SW480 (cell line): ENCODE measurements around the gene ALDH1A2.
"Not testable (repeated sequence)": the region's sequence is repeated elsewhere in the genome, so short reads cannot be mapped to it uniquely, and the experiment has no call there.

Source experiments
- DNase-seq: peaks from one replicate; pipeline ENCODE4 v3.0.0-alpha.2; 2016; ENCODE audit warnings: low spot score

Gene ALDH1A2

DNA sequence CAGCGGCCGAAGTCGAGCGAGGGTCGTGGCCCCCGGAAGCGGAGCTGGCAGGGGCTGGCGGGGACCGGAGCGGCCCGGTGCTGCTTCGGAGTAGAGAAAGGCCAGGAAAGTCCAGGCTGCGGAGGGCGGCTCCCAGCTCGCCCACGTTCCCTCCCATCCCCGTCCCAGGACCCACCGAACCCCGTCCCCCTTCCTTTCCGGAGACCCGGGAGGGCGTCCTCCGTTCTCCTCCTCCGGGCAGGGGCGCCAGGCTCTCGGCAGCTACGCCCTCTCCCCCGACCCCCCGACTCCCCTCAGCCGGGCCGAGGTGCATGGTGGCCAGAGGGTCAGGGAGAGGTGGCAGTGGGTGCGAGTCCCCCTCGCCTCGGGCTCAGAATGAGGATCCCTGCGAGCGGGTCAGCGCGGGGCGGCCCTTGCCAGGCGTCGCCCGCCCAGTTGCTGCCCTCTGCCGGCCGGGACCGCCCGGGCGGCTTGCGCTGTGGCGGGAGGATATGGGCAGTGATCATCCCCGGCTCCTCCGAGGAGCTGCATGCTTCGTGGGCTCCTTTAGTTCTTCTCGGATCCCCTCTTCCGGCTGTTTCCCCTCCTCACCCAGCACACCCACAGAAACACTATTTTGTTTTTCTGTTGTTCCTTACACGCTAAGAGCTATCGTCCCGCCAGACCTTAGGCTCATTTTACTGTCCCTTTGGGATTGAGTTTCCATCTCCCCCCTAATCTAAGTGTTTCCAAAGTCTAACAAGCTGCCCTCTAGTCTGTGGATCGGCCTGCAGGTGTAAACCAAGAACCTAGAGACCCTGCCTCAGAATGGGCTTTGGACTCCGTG lies 744 bp upstream of the ALDH1A2 start:
- peak; percentile 38 for DNase-seq

DNA sequence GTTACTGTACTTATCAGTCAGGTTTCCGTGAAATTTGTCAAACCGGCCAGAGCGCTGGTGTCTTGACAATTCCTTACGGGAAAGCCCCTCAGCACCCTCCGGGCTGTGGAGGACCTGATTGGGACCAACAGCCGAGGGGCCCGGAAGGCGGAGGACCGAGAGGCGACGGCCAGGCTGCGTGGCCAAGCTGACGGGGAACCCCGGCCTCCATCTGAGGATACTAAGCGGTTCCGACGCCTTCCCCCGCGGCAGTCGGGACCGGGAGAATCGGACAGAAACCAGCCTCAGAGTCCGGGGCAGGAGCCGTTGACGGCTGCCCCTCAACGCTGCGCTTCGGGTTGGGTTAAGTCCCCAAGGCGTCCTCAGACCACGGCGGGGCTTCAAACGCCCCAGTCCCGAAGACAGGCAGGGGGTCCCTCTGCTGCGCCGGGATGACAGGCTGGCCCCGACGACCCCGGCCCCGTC lies 499 bp downstream of the ALDH1A2 start:
- DNase-seq: no peak

DNA sequence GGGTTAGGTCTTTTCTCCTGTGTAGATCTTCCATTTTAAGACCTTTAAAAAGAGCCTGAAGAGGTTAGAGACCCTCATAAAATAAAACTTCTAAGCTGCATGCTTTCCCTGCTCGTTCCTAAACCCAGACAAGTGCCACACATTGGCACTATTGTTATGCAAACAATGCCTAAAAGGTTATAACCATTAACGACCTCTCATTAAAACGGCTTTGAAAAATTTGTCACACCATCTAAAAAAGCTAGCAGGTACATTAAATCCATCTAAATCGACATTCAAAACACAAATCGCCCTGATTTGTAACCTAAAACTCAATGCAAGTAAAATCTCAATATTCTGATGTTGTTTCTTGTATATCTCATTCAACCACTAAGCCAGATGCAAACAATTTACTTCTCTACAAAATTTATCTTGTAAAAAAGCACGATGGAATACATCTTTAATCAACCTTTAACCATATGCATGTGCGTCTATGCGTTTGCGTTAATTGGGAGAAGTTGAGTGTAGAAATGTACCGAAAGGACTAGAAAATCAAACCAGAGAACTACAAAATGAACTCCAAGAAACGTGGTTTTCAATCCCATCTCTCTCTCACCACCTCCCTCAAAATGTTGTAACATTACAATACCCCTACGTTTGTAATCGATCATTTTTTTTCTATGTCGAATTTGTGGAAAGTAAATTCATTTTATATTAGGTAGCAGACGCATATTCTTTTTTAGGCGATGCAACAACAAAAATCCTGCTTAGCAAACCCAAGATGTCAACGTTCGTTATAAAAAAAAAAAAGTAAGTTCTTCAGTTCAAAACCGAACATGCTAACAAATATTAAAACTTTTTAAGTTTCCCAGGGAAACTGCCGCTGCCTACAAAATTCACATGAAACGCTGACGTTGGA lies 1.2 kb downstream of the ALDH1A2 start:
- no peak for DNase-seq

GRCh38 chr15:58063614-58064013 lies 1.9 kb downstream of the ALDH1A2 start:
- DNase-seq: no peak

DNA sequence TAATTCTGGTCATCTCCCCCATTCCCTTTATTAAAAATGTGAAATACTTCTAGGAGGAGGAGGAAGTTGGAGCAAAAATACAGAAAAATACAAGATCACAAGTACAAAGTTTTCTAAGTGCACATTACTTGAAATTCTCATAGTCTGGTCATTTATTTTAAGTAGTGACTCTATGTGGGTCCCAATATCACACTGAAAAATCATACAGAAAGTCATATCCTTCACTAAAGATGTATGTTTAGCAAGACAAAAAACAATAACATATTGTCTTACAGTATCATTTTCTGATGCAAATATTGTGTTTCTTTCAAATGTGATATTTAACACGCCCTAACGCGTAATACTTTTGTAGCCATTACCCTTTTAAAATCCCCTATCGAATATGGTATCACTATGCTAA lies 2.5 kb downstream of the ALDH1A2 start:
- no peak for DNase-seq

- no peak for DNase-seq
These were observed 3.3 kb downstream of the ALDH1A2 start for GRCh38 chr15:58062175-58062574.

GRCh38 chr15:58060575-58060974 lies 4.9 kb downstream of the ALDH1A2 start:
- no peak for DNase-seq

DNA sequence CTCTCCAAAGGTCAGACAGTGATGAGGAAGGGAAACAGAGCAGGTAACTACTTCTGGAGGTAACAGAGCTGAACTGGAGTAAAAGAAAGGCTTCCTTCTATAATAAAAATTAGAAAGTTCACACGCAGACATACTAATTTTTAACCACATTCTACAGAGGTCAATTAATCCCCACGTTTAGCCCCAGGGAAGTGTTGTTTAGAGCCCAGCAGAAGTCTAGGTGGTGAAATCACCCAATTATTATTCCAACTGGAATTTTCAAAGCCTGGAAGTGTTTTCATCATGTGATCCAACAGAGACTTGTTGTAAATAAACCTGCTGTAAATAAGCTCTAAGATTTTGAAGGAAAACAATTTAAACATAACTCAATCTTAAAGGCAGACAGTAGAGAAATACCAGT lies 6.8 kb downstream of the ALDH1A2 start:
- no peak for DNase-seq

DNA sequence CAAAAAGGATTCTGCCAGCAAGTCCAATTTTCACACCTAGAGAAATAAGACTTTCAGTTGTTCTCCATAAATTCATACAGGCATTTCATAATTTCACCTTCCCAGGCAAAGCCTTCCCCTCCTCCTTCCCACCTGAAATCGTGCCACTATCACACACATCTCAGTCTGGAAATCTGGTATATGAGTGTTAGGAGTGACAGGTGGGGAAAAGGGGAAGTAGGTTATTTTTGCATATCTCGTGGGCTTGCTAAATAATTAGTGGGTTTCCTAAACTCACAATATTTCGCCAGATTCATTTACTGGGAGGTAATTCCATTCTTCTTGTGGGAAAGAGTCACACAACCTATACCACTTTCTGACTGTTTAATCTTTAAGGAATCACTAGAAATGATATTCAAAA lies 7.4 kb downstream of the ALDH1A2 start:
- no peak for DNase-seq

- peak; percentile 80 for DNase-seq
These were observed 8.0 kb downstream of the ALDH1A2 start for GRCh38 chr15:58057559-58057958.

GRCh38 chr15:58056015-58056414 lies 9.5 kb downstream of the ALDH1A2 start:
- DNase-seq: no peak

GRCh38 chr15:58053315-58054153 lies 12.0 kb downstream of the ALDH1A2 start:
- DNase-seq: no peak

- no peak for DNase-seq
These were observed 13.2 kb downstream of the ALDH1A2 start for GRCh38 chr15:58052334-58052733.

- DNase-seq: no peak
These were observed 15.8 kb downstream of the ALDH1A2 start for GRCh38 chr15:58049520-58050227.

DNA sequence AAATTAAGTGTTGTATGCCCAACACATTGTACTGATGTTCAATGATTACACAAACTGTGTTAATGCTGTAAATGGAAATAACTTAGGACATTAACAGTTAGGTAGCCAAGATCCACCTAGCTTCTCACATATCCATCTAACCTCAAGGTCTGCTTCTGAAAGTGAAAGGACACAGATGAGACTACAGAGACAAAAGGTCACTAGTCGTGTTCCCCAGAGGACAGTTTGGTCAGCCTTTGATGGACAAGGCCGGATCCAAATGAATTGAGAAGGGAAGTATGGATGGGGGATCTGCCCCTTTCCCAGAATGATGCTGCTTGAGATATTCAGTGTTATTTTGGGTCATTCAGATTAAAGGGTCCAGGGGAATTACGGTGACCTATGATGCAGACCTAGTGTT lies 17.2 kb downstream of the ALDH1A2 start:
- DNase-seq: no peak

GRCh38 chr15:58047149-58047548 lies 18.4 kb downstream of the ALDH1A2 start:
- DNase-seq: no peak

GRCh38 chr15:58046467-58046866 lies 19.0 kb downstream of the ALDH1A2 start:
- DNase-seq: no peak

DNA sequence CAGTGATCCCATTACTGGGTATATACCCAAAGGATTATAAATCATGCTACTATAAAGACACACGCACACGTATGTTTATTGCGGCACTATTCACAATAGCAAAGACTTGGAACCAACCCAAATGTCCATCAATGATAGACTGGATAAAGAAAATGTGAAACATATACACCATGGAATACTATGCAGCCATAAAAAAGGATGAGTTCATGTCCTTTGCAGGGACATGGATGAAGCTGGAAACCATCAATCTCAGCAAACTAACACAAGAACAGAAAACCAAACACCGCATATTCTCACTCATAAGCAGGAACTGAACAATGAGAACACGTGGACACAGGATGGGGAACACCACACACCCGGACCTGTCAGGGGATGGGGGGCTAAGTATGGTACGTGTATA lies 20.1 kb downstream of the ALDH1A2 start:
- DNase-seq: not testable (repeated sequence)

DNA sequence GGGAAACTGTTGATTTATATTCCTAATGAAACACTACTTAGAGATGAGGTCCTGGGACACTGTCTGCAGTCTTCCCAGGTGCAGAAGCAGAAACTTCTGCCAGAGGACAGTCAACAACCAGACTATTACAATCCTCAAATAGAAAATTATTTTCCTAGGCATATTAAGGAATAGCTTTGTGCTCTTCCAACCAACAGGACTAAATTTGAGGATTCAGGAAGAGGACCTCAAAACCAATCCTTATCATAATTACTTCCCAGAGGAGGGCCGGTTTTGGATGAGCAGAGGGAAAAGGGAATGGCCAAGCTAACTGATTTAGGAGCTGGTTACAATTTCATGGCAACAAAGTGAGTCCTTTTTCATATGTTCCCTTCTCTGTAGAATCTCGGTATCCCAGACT lies 21.0 kb downstream of the ALDH1A2 start:
- DNase-seq: no peak

- peak; percentile 46 for DNase-seq
These were observed 22.2 kb downstream of the ALDH1A2 start for GRCh38 chr15:58043192-58043903.

GRCh38 chr15:58042006-58042405 lies 23.5 kb downstream of the ALDH1A2 start:
- DNase-seq: no peak
